ENCODE measurements around the gene SLC22A4.
A peak's percentile ranks its signal among the peaks of the same experiment; 100 is the strongest.

SLC22A4 gene

DNA sequence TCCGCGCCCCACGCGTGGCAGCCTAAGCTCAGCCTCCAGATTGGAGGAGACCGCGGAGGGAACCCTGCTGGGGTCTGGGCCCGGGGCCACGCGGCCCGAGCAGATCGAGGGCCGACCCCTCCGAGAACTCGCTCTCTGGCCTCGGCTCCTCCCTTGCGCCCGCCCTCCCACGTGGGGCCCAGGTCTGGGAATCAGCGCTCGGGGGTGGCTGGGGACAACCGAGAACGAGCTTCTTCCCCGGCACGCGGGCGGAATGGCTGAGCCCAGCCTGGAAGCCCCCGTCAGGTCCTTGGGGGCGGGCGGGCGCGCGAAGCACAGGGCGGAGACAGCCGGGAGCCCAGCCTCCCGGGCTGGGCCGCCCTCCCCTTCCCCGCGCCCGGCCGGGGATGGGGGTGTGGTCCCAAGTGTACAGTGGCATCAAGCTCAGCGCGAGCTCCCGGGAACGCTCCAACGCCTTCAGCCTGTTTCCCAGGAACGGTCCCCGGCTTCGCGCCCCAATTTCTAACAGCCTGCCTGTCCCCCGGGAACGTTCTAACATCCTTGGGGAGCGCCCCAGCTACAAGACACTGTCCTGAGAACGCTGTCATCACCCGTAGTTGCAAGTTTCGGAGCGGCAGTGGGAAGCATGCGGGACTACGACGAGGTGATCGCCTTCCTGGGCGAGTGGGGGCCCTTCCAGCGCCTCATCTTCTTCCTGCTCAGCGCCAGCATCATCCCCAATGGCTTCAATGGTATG is at the start of gene SLC22A4:
TSS of gene SLC22A4 (plus strand) at position 403 of the 736 bp plus-strand sequence. CDS start at position 626, 223 bp downstream.
- peak; percentile 58 to 71 (median 63) for DNase-seq (ENCODE audit: low read depth in 3 of 3)

DNA sequence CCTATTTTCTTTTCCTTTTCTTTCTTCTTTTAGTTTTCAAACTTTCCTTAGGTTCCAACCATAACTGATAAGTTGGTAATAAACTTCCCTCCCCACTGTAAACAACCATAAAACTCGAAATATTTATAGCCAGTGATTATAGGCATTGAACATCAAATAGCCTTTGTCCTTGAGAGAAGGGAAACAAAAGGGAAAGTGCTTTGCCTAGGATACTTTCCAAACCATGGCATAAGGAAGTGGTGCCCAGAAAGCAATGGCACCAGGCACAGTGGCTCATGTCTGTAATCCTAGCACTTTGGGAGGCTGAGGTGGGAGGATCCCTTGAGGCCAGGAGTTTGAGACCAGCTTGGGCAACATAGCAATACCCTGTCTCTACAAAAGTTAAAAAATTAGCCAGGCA is 48.6 kb upstream of the SLC22A4 start:
- DNase-seq (ENCODE audit: low read depth in 3 of 3) = no peak

DNA sequence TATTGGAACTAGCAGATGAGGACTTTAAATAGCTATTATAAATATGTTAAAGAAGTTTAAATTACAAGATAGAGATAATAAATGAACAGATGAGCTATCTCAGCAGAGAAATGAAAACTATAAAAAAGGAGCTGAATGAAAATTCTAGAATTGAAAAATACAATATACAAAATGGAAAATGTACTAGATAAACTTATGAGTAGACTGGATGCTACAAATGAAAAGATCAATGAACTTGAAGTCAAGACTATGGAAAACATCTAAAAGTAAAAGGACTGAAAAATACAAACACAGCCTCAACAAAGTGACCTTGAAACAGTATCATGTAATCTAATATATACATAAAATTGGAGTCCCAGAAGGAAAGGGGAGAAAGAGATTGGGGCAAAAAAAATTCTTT is 47.4 kb upstream of the SLC22A4 start:
- DNase-seq (ENCODE audit: low read depth in 3 of 3) = no peak

DNA sequence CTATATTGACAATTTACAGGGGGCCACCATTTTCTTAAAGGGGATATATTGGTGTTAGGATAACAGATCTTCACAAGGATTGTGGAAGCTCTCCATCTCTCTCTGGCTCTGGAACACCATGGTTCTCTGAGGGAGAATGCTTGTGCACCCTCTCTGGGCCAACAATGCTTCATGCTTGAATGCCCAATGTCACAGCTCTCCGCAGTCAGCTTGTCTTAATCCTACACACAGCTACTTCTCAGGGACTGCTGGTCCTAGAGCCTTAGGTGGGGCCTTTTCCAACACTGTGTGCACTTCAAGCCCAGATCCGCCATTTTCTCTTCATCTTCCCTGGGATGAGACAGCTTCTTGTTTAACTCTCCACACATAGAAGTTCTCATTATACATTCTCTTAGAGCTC is 43.6 kb upstream of the SLC22A4 start:
- DNase-seq (ENCODE audit: low read depth in 3 of 3) = no peak

DNA sequence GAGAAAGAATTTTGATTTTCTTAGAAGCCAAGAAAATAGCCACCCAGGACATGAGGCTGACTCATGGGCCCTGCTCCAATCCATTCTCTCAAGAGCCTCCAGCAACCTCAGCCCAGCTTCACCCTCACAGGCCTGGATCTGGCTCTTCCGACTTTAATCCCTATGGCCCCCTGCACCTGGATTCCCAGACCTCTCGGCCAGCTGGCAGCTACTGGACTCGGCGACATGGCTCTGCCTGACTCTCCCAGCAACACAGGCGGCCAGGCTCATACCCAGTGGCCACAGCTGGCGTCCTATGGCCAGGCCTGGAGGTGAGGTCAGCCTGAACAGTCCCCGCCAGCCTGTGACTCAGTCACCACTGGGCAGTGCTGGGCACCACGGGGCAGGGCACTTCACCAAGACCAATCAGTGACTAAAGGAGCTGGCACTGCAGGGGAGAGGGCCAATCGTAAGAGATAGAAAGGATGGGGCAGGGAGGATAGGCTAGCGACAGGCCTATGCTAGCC is 42.9 kb upstream of the SLC22A4 start:
- no peak for DNase-seq (ENCODE audit: low read depth in 3 of 3)

DNA sequence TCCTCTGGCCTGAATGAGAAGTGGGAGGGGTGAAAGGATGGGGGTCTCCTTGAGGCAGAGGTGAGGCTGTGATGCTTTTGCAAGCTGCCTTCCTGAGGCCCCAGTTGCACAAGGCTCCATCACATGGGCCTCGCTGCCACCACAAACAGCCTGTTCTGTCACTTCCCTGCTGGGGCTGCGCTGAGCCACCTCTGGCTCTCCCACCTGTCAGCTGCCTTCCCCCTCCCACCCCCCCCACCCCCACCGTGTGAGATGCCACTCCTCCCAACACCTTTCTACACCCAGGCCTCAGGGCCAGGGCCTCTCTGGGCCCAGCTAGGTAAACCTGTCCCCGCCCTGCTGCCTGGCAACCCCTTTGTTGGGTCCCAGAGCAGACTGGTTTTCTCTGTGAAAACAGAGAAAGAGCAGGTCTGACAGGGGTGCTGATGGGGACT is 41.2 kb upstream of the SLC22A4 start:
- no peak for DNase-seq (ENCODE audit: low read depth in 3 of 3)

DNA sequence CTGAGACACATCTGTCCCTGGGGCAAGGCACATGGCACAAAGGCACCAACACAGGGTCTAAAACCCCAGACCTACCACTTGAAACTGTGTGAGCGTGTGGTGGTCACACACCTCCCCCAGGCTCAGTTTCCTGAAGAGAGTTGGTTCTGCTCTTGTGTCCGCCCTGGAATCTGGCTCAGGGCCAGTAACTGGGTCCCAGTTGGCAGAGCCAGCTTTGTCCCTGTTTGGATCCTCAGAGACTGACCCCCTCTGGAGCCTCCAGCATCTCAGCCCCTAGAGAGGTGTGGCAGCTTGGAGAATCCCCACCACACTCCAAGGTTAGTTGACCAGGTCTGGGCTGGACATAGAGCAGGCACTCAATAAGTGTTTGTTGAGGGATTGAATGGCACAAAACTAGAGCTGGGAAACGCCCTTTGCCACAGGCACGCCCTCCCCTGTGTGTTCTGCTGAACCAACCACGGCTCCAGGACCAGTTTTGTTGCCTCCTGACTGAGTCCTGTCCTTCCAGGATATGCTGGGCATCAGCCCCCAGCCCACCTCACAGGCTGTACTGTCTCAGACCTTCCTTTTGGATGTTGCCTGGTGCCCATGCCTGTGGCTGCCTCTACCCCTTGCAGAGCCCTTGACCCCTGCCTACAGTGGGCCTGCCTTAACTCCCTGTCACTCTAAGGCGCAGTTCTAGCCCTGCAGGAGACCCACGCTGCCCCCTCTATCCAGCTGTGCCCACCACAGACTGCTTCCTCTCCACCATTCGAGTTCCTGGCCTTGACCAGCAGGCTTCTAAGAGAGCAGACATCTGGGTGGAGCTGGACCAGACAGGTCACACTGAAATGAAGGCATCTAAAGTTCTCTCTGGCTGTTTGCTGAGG is 40.5 kb upstream of the SLC22A4 start:
- no peak for DNase-seq (ENCODE audit: low read depth in 3 of 3)

DNA sequence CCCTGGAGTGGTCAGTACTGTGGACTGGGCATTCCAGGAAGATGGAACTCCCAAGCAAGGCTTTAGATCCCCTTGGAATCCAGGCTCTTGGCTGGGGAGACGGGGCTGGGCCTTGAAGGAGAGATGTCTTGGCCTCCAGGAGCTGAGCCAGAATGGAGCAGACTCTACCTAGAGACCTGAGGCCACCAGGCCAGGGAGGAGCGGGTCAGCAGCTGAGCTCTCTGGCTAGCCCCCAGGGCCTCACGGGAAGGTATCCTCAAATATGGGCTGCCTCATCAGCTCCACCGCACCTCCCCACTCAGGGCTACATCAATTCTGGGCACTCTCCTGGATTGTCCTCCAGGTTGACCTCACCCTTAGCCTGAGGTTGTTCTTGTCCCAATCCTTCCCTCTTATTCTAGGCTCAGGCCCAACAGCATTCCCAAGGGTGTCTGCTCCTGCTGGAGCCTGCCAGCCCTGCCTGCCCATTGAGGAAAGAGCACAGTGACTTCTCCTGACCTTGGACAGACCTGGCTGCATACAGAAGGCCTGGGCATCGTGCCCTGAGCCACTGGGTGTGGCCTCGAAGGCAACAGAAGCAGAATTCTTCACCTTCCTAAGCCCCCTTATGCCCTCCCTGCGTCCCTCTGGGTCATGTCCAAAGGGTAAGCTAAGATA is 39.7 kb upstream of the SLC22A4 start:
- no peak for DNase-seq (ENCODE audit: low read depth in 3 of 3)

DNA sequence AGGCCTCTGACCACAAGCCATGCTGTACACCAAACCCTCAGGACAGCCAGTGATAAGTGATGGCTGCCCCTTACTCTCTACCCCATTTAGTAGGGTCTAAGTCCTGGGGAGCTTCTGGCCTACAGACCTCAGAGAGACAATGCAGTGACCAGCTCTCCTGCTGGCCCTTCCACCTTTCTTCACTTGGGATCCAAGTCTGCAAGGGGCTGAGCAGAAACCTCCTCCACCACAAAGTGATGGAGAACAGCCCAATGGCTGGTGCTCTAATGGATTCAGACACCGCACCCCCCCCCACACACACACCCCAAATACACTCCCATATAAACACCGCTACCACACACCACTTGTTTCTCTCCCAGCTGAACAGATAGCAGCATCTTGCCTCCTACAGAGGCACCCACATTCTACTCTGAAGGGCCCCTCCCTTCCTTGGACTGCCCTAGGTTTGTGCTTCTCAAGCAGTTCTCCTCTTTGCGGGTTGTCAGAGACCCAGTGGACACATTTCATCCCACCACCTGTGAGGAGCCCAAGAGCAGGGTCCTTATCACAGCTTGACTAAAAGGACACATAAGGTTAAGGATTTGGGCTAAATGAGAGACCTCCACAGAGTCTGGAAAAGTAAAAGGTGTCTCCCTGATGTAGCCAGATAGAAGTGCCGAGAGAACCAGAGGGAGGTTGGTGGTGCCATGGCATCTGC is 38.0 kb upstream of the SLC22A4 start:
- no peak for DNase-seq (ENCODE audit: low read depth in 3 of 3)

DNA sequence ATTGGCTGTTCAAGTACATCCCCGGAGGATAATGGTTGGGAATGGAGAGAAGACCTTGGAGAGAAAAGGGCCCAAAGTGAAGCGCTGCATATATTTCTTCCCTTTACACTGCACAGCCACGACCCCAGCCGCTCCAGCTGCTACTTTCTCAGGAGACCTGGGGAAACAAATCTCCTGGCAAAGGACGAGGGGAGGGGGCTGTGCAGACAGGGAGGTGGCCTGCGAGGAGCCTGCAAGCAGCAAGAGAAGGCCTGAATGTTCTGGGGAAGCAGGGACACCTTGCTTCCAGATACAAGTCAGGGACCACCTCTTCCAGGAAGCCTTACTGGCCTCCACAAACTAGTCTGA is 37.4 kb upstream of the SLC22A4 start:
- no peak for DNase-seq (ENCODE audit: low read depth in 3 of 3)

DNA sequence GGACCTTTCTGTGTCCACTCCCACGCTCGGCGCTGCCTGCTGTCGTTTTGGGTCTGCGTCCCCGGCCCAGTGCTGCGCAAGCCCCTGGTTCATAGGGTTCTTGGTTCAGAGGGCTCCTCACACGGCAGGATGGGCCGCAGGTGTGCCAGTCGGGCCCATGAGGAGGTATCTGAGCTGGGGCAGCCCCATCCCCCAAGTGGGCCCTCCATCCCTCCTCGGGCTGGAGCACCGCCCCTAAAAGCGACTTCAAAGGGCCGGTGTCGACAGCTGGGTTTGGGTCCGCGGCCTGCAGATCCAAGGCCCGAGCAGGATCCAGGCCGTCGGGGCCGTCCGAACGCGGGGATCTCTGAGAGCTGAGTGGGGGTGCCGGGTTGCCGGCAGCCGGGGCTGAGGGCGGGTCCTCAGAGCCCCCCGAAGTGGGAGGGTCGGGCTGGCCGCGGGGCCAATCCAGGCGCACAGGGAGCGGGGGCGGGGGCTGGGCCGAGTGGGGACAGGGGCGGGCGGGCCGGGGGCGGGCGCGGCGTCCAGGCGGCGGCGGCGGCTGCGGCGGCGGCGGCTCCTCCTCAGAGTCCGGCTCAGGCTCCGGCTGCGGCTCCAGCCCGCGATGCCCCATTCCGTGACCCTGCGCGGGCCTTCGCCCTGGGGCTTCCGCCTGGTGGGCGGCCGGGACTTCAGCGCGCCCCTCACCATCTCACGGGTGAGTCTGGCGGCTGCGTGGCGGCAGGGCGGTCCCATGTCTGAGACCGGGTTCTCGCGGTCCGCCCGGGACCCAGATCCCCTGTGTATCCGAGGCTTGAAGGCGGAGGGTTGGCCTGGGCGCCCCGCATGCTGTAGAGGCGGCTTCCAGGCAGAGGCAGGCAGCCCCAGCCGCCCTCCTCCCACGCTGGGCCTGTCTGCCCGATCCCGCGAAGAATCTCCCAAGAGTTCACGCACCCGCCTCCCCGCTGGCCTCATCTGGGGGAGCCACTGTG is 36.8 kb upstream of the SLC22A4 start, which contains the start of gene PDLIM4:
TSS of gene PDLIM4 (plus strand) at position 566 of the 971 bp plus-strand sequence. CDS start at position 605, 39 bp downstream.
- DNase-seq (ENCODE audit: low read depth in 3 of 3) = no peak

DNA sequence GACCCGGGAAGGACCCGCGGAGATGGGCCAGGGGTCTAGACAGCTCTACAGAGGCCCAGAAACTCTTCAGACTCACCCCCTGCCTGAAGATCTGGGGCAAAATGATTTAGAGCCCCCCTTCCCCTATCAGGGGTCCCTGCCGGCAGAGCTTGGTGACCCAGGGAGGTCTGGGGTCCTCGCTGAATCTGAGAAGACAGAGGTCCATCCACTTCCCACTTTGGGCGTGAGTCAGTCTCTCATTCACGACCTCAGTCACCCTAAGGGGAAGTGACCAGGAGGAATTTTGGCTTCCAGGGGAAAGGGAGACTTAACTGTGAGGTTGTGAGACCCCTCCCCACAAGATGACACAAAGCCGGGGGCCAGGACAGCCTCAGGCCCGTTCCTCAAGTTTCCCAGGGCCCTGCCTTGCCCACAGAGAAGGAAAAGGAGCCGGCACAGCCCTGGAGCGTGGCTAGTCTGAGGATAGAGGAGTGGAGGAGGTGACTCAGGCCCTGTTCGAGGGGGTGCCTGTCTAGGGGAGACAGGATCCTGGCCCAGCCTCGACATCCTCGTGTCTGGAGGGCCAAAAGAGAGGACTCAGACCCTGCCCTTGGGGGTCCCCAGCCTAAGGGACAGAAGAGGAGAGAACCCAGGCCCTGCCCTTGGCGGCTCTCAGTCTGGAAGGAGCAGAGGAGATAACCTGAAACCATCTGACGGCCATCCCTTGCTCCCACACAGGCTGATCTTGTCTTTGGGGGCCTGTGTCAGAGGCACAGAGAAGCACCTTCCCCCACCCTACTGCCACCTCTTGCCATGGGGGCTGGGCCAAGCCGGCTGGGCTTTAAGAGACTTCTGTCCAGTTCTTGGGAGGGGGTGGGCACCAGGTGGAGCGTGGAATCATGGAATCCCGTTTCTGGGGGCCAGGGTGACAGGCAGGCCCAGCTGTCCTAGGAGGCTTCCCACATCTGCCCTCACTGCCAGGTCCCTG is 35.8 kb upstream of the SLC22A4 start:
- no peak for DNase-seq (ENCODE audit: low read depth in 3 of 3)

DNA sequence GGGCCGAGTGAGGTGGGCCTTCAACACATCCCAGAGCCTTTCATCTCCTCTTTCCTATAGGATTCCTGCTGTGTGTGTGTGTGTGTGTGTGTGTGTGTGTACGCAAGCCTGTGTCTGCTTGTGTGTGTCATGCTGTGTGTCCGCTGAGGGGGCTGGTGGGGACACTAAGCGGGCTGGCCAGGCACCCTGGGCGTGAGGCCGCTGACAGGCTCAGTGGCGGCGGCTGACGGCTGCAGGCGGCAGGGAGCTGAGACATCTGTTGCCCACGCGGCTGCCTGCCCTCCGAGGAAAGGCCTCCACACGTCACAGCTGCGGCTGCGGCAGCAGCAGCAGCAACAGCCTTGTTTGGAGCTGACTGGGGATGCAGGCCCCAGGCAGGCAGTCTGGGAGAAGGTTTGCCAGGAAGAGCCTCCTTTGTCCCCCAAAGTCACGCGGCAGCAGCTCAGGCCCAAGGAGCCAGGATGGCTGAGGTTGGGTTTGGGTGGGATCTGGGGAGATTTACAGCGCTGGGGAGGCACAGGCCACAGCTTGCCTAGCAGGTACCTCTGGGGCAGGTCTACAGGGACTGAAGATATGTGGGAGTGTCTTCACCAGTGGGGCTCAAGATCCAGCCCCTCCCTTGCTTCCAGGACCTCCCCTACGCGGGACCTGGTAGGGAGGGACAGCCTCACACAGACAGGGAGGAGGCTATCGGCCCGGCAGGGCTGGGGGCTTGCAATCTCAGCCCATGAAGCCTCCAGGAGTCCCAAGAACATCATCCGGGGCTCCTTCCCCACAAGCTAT is 34.9 kb upstream of the SLC22A4 start:
- DNase-seq (ENCODE audit: low read depth in 3 of 3) = no peak

DNA sequence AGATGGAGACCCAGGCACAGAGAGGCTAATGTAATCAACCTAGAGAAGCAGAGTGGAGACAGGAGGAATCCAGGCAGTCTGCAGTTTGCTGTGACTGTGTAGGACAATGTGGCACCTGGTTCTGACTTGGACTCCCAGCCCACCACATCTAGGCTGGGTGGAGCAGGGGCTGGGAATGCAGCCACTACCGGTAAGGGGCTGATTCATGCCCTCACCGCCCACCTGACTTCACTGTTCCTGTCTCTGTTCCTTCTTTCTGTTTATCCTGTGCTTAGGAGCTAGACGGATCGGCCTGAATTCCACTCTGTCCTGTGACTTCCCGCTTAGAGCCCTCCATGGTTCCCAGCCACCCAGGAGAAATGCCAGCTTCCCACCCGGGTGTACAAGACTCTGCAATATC is 34.1 kb upstream of the SLC22A4 start:
- no peak for DNase-seq (ENCODE audit: low read depth in 3 of 3)

DNA sequence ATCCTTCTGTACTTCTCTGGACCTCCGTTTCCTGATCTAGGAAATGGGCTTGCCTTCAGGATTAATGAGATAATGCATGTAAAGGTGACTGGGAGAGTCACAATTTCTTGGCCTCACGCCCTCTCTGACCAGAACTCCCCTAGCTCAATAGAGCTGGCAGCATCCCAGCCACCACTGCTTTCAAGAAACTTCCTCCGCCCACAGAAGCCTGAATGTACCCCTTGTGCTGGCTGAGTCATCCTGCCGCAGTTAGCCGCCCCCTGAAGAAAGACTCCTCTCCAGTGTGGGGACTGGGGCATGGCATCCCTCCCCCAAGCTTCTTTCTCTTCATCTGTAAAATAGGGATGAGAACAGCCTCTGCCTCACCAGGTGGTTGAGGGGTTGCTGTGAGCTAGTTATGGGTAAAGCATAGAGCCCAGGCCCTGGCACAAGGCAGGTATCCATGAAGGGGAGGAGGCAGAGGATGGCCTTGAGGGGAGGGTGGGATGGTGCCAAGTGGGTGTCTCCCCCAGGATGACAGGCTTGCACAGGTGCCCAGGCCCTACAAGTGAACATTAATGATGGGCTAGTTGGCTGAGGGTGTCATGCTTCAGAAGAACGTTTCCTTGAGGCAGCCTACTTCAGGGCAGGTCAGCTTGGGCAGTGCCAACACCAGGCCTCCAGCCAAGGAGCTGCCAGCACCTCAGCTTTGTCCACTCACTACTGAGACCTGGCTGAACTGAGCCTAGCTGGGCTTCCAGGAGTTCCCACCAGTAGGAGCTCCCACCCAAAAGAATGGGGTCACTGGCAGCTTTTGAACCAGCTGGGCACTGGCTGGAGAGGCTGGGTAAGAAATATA is 33.3 kb upstream of the SLC22A4 start:
- peak in 2 of 3 experiments; percentile 27 to 31 for DNase-seq (ENCODE audit: low read depth in 3 of 3)

DNA sequence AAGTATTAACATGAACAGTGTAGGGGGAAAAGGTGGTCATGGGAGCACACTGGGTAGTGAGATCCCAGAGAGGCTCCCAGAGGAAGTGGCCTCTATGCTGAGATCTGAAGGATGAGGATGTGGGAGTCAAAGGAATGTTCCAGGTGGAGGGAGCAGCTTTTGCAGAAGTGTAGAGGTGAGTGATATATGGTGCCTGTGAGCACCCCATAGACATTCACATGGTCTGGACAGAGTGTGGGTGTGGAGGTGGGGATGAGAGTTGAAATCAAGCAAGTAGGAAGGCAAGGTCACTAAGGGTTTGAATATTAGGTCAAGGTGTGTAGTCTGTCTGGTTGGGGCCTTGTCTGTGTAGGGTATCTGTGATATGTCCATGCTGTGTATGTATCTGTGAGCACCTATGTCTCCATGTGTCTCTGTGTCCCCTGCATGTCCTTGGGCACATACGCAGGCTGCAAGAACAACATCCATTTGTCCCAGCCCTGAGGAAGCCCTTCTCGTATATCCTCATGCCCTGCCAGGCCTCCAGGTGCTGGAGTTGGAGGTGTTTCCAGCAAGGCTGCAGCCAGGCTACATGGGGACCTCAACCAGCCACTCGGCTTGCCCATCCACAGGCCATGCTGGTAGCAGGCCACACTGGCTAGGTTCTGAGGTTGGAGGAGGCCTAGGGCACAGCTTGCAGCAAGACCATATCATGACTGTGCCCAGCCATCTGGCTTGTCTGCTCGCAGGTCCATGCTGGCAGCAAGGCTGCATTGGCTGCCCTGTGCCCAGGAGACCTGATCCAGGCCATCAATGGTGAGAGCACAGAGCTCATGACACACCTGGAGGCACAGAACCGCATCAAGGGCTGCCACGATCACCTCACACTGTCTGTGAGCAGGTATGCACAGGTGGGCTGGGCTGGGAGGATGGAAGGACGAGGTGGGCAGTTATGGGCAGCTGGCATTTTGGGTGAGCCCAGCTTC is 32.0 kb upstream of the SLC22A4 start:
- DNase-seq (ENCODE audit: low read depth in 3 of 3) = no peak
